Activated naive CD4-positive, alpha-beta T cell treated with anti-CD3 and anti-CD28 coated beads, Interleukin-2, amount 10 ng/mL, durations not matched to agents 5 hours and 36 hours (primary cell): ENCODE data around the gene STAMBP. TPM values are rescaled to one million over a fixed set of nuclear protein-coding genes. Genes with fewer than 3 reads are reported as not detected.

Source experiments
- total RNA-seq, 2 experiments: library from RNA; stranded (reverse); gene quantifications; one replicate each; pipeline ENCODE4 v1.2.3, GENCODE V29; 2021

STAMBP gene
- 10 to 100 TPM; 37.4 to 39.9 TPM for total RNA-seq

GRCh38 chr2:73828818-73829570 lies at the start of gene STAMBP:
Gene STAMBP (plus strand): TSS chr2:73828961. CDS start chr2:73830857, 1,896 bp downstream.

GRCh38 chr2:73779467-73780236 lies 49.1 kb upstream of the STAMBP start, which contains the start of gene DUSP11:
Gene DUSP11 (minus strand): TSS chr2:73780103. CDS start chr2:73779974, 129 bp downstream.

GRCh38 chr2:73783883-73784282 lies 44.9 kb upstream of the STAMBP start, which contains the start of gene C2orf78:
Gene C2orf78 (plus strand): TSS chr2:73784183. CDS start chr2:73784310, 127 bp downstream.

GRCh38 chr2:73892631-73893329 lies 64.0 kb downstream of the STAMBP start, which contains the start of gene ACTG2:
Gene ACTG2 (plus strand): TSS chr2:73893008. CDS start chr2:73901312, 8,304 bp downstream.

Other genes starting within 250 kb of the STAMBP start
- not detected for gene NAT8, start 186.5 kb upstream of the STAMBP start, total RNA-seq
- 10 to 100 TPM; 28.0 to 31.2 TPM for gene TPRKB, start 91.6 kb upstream of the STAMBP start, total RNA-seq
- 10 to 100 TPM; 25.5 to 30.1 TPM for gene DUSP11, start 48.9 kb upstream of the STAMBP start, total RNA-seq
- gene C2orf78, start 44.8 kb upstream of the STAMBP start, total RNA-seq, result not detected
- gene ACTG2, start 64.0 kb downstream of the STAMBP start, total RNA-seq, result not detected
- gene DGUOK, start 97.9 kb downstream of the STAMBP start, total RNA-seq, result 10 to 100 TPM; 65.6 to 70.2 TPM
- 10 to 100 TPM; 17.0 to 17.2 TPM for gene TET3, start 155.9 kb downstream of the STAMBP start, total RNA-seq